Central memory CD4-positive, alpha-beta T cell (primary cell): Measurements from ENCODE around the gene SMARCD2.
"Not testable (repeated sequence)": the region's sequence is repeated elsewhere in the genome, so short reads cannot be mapped to it uniquely, and the experiment has no call there.

Source experiments
- DNase-seq: peaks from one replicate; pipeline ENCODE4 v3.0.0; 2022

The SMARCD2 gene

GRCh38 chr17:63796375-63796774, 46.1 kb downstream of the SMARCD2 start:
- DNase-seq = not testable (repeated sequence)

GRCh38 chr17:63792055-63792729, 50.3 kb downstream of the SMARCD2 start:
- DNase-seq = no peak

- DNase-seq = no peak
These were observed 52.4 kb downstream of the SMARCD2 start for GRCh38 chr17:63790057-63790456.

- DNase-seq = no peak
These were observed 55.3 kb downstream of the SMARCD2 start for GRCh38 chr17:63786971-63787711.

- no peak for DNase-seq
These were observed 56.4 kb downstream of the SMARCD2 start for GRCh38 chr17:63786117-63786516.

- no peak for DNase-seq
These were observed 56.9 kb downstream of the SMARCD2 start for GRCh38 chr17:63785556-63785955.

- DNase-seq = no peak
These were observed 59.0 kb downstream of the SMARCD2 start for GRCh38 chr17:63783522-63783921.
